B cell (primary cell): Measurements from ENCODE around the gene CDRT4. TPM values are rescaled to one million over a fixed set of nuclear protein-coding genes. Genes with fewer than 3 reads are reported as not detected.

Experiments used
- ATAC-seq: fragments of 200-7000 bp; cut with Tn5 transposase; one replicate; pipeline ENCODE4 v1.10.0; 2021; ENCODE audit warnings: low read depth, mild to moderate bottlenecking, moderate number of reproducible peaks, moderate library complexity
- CTCF ChIA-PET: fragments of 350-600 bp; sonication (Branson Sonifier 250); formaldehyde crosslinking; loops from one replicate; lab custom pipeline; 2021; ENCODE audit warnings: antibody characterized with exemption, inconsistent platforms; lab: Charles Lee
- POLR2A ChIA-PET: fragments of 350-600 bp; sonication (Branson Sonifier 250); formaldehyde crosslinking; loops from one replicate; lab custom pipeline; 2021; ENCODE audit warnings: antibody characterized with exemption; lab: Charles Lee
- DNase-seq: peaks from one replicate; pipeline ENCODE4 v3.0.0; 2013
- H2AFZ ChIP-seq: 2 replicates; pipeline ENCODE4 v1.6.1; 2012; ENCODE audit warnings: mild to moderate bottlenecking, low read depth, low read length; ENCODE audit not compliant: insufficient read depth, poor library complexity, severe bottlenecking
- H3K27ac ChIP-seq, 2 donors: 1 replicate in 1 of 2; 2 replicates in 1 of 2; pipeline ENCODE4 v1.5.1; 2012 to 2013; ENCODE audit warnings: low read length in 2 of 2, mild to moderate bottlenecking in 2 of 2, moderate library complexity in 1 of 2
- H3K27me3 ChIP-seq, 4 experiments: fragments of 200-600 bp in 1 of 4; sonication (generic) in 1 of 4; replicated peaks in 1 of 4; 1 replicate in 2 of 4; 2 replicates in 2 of 4; pipeline versions ENCODE4 v1.6.1 to v1.7.0; 2013 to 2016; ENCODE audit warnings: low read length in 3 of 4, mild to moderate bottlenecking in 2 of 4, mixed read lengths in 1 of 4, moderate library complexity in 1 of 4; ENCODE audit not compliant: insufficient read depth in 4 of 4, control insufficient read depth in 3 of 4; ENCODE audit errors: control extremely low read depth in 1 of 4
- H3K36me3 ChIP-seq, 2 experiments: replicated peaks in 1 of 2; 1 replicate in 1 of 2; 2 replicates in 1 of 2; pipeline versions ENCODE4 v1.6.1 to v1.7.1; 2013; ENCODE audit warnings: low read length in 1 of 2; ENCODE audit not compliant: insufficient read depth in 2 of 2, control insufficient read depth in 1 of 2; ENCODE audit errors: control extremely low read depth in 1 of 2, extremely low read depth in 1 of 2
- H3K4me1 ChIP-seq, 2 donors: fragments of 200-600 bp in 1 of 2; sonication (generic) in 1 of 2; 1 replicate in 1 of 2; 2 replicates in 1 of 2; pipeline versions ENCODE4 v1.5.1 to v1.6.1; 2013 to 2017; ENCODE audit warnings: low read length in 2 of 2; ENCODE audit not compliant: control insufficient read depth in 2 of 2, insufficient read depth in 2 of 2
- H3K4me2 ChIP-seq: replicated peaks from 2 replicates; pipeline ENCODE3; 2012; ENCODE audit warnings: mild to moderate bottlenecking, low read depth, low read length; ENCODE audit not compliant: poor library complexity, severe bottlenecking
- H3K4me3 ChIP-seq, 5 experiments: fragments of 200-600 bp in 1 of 5; sonication (generic) in 1 of 5; 1 replicate in 3 of 5; 2 replicates in 2 of 5; pipeline versions ENCODE4 v1.5.1 to v1.7.0; 2011 to 2016; ENCODE audit warnings: low read length in 4 of 5, mild to moderate bottlenecking in 4 of 5, low read depth in 2 of 5, control low read depth in 1 of 5, moderate library complexity in 1 of 5; ENCODE audit not compliant: insufficient read depth in 1 of 5; ENCODE audit errors: control extremely low read depth in 1 of 5, extremely low read depth in 1 of 5
- H3K79me2 ChIP-seq: fragments of 200-600 bp; sonication (generic); one replicate; pipeline ENCODE4 v1.6.0; 2016; ENCODE audit warnings: low read length; ENCODE audit not compliant: control insufficient read depth, insufficient read depth
- H3K9ac ChIP-seq: fragments of 200-600 bp; sonication (generic); 2 replicates; pipeline ENCODE4 v1.6.1; 2017; ENCODE audit warnings: mild to moderate bottlenecking, low read length, moderate library complexity
- H3K9me3 ChIP-seq, 3 donors: one replicate each; pipeline versions ENCODE4 v1.6.1 to v1.7.1; 2013; ENCODE audit warnings: low read length in 2 of 3; ENCODE audit not compliant: control insufficient read depth in 2 of 3, insufficient read depth in 1 of 3; ENCODE audit errors: control extremely low read depth in 1 of 3
- H4K20me1 ChIP-seq: 2 replicates; pipeline ENCODE4 v1.6.0; 2012; ENCODE audit warnings: mild to moderate bottlenecking, low read length; ENCODE audit not compliant: insufficient read depth, control insufficient read depth, poor library complexity, severe bottlenecking
- H3K27ac Mint-ChIP-seq: one replicate; pipeline ENCODE4 v1.8.0; 2021; ENCODE audit warnings: mixed read lengths
- H3K27me3 Mint-ChIP-seq: one replicate; pipeline ENCODE4 v1.8.0; 2021; ENCODE audit warnings: mixed read lengths
- H3K4me1 Mint-ChIP-seq: one replicate; pipeline ENCODE4 v1.8.0; 2021; ENCODE audit warnings: mixed read lengths
- H3K4me3 Mint-ChIP-seq: one replicate; pipeline ENCODE4 v1.8.0; 2021; ENCODE audit warnings: mixed read lengths
- H3K9me3 Mint-ChIP-seq: one replicate; pipeline ENCODE4 v1.8.0; 2022; ENCODE audit warnings: mixed read lengths; ENCODE audit not compliant: insufficient read depth
- EZH2 ChIP-seq: IDR thresholded peaks from 2 replicates; pipeline ENCODE4 v1.6.1; 2012; ENCODE audit warnings: borderline replicate concordance, low read depth, mild to moderate bottlenecking, moderate library complexity, low read length; ENCODE audit not compliant: insufficient read depth, poor library complexity, severe bottlenecking
- WGBS: methylation state at CpG from one replicate; pipeline ENCODE4 v1.1.5; 2013; ENCODE audit warnings: missing lambda C conversion rate; ENCODE audit not compliant: insufficient coverage; 5-methylcytosine and 5-hydroxymethylcytosine counted together
- intact Hi-C: fragments of 100-400 bp; cut with micrococcal nuclease; formaldehyde crosslinking; loops from one replicate; pipeline ENCODE4 v1.10.0; 2022
- polyA plus RNA-seq: library from polyadenylated mRNA; depleted of rRNA; stranded (reverse); fragments of >200 nt; gene quantifications from 2 replicates; pipeline ENCODE4 v1.2.3, GENCODE V29; 2012
- total RNA-seq, 2 donors: library from RNA; stranded (reverse); fragments of 120-200 nt in 1 of 2; gene quantifications; 1 replicate in 1 of 2; 2 replicates in 1 of 2; pipeline versions ENCODE4 v1.2.3 to v1.2.4, GENCODE V29; 2013 to 2022
- TF ChIP-seq, protein P1 (sequence below): fragments of 200-600 bp; IDR thresholded peaks from one replicate; pipeline ENCODE4 v1.8.0; 2022; ENCODE audit warnings: antibody characterized with exemption, mild to moderate bottlenecking

Gene CDRT4
- total and polyA plus RNA-seq, 2 donors (not counting 1 experiment from before 2014, with no cell fraction given): 11.6 to 23.0 TPM

DNA sequence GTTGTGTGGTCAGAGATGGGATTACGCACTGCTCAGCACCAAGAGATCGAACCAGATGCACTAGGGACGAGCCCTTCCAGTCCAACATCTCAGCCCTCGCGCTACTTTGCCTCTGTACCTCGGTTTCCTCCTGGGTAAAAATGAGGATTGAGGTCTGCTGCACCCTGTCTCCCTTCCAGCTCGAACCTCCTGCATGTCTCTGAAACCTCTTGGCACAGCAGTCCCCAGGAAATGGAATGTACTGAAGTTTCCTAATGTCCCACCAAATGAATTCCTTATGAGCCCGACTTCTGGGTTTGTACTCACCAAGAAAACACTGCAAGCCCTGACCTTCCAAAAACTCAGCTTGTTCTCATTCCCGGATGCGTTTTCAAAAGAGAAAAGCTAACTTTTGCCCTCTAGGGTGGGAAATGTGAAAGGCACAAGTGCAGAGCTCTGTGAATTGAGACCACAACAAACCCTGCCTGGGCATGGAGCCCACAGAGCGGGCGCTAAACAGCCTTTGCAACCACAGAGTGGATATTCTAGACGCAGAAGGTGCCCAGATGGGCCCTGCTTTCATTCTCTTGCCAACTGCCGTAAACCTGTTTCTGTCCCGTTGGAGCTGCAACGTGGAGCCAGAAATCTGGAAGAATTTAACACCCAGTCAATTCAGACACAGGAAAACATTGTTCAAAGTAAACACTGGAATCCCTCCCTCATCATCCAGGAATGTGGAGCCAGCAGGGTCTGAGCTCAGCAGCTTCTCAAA is 10.3 kb downstream of the CDRT4 start:
- Histone ChIP-seq H3K9ac (no peak overlapping the region), H3K79me2 (no peaks in the 10 kb centered on the region), H2AFZ (no peak overlapping the region), H3K36me3 (no peaks in the 10 kb centered on the region), H4K20me1 (no peaks in the 10 kb centered on the region), H3K27me3 (no peaks in the 10 kb centered on the region), H3K4me1 (no peaks in the 10 kb centered on the region), H3K9me3 (peaks cover 0 to 9% (median 3%) of the 10 kb centered on the region in 3 donors), H3K4me2 (no peak overlapping the region), H3K27ac (no peak overlapping the region), H3K4me3 (no peak overlapping the region)
- WGBS: 92% methylated on average over 8 of the region's 16 CpGs
- H3K4me3 Mint-ChIP-seq: no peak overlapping the region
- H3K27ac Mint-ChIP-seq: no peak overlapping the region
- H3K27me3 Mint-ChIP-seq: no peaks in the 10 kb centered on the region
- intact Hi-C loops: no loop called here
- DNase-seq (no peak), ATAC-seq (no peak)
- ChIA-PET CTCF (no interaction called here), POLR2A (no interaction called here)
- H3K9me3 Mint-ChIP-seq: peaks cover 2% of the 10 kb centered on the region
- no peaks in the 10 kb centered on the region for H3K4me1 Mint-ChIP-seq
- TF ChIP-seq, protein P1, sequence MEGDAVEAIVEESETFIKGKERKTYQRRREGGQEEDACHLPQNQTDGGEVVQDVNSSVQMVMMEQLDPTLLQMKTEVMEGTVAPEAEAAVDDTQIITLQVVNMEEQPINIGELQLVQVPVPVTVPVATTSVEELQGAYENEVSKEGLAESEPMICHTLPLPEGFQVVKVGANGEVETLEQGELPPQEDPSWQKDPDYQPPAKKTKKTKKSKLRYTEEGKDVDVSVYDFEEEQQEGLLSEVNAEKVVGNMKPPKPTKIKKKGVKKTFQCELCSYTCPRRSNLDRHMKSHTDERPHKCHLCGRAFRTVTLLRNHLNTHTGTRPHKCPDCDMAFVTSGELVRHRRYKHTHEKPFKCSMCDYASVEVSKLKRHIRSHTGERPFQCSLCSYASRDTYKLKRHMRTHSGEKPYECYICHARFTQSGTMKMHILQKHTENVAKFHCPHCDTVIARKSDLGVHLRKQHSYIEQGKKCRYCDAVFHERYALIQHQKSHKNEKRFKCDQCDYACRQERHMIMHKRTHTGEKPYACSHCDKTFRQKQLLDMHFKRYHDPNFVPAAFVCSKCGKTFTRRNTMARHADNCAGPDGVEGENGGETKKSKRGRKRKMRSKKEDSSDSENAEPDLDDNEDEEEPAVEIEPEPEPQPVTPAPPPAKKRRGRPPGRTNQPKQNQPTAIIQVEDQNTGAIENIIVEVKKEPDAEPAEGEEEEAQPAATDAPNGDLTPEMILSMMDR: no peak
- TF ChIP-seq EZH2: no peak

DNA sequence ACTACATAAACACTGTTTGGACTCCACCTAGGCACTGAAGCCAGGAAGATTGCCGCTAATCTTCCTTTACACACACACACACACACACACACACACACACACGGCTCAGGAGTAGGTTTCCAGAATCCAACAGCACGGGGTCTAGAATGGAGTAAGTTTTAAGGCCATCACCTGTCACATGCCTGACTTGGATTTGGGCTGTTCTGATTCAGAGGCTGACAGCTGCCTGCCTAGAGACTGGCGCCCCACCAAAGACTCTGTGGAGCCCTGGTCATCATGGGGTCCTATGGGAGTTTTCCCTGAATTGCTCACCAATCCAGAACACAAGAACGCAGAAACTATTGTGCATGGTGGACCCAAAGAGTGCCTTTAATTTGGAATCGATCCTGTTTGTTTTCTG is 10.9 kb downstream of the CDRT4 start:
- CTCF ChIA-PET: no interaction called here
- Histone ChIP-seq H2AFZ (no peak overlapping the region), H3K9me3 (peaks cover 0 to 9% (median 3%) of the 10 kb centered on the region in 3 donors), H3K4me1 (no peaks in the 10 kb centered on the region), H3K27me3 (no peaks in the 10 kb centered on the region), H3K79me2 (no peaks in the 10 kb centered on the region), H4K20me1 (no peaks in the 10 kb centered on the region), H3K27ac (no peak overlapping the region), H3K9ac (no peak overlapping the region), H3K4me2 (no peak overlapping the region), H3K36me3 (no peaks in the 10 kb centered on the region), H3K4me3 (no peak overlapping the region)
- intact Hi-C loops: no loop called here
- Mint-ChIP-seq H3K4me3 (no peak overlapping the region), H3K4me1 (no peaks in the 10 kb centered on the region), H3K9me3 (peaks cover 2% of the 10 kb centered on the region), H3K27me3 (no peaks in the 10 kb centered on the region), H3K27ac (no peak overlapping the region)
- WGBS: 71% methylated on average over 2 of the region's 6 CpGs
- no peak for DNase-seq
- POLR2A ChIA-PET: no interaction called here
- ATAC-seq: no peak
- no peak for TF ChIP-seq EZH2
- TF ChIP-seq, protein P1: no peak
